Right lobe of liver (tissue), 4 donors: ENCODE measurements around the gene CPXM2.

Source experiments
- POLR2A ChIP-seq: fragments of 450-650 bp; IDR thresholded peaks from one replicate; pipeline ENCODE4 v1.6.1; 2017; ENCODE audit warnings: antibody characterized with exemption, mild to moderate bottlenecking
- TF ChIP-seq, protein P1 (sequence below), 4 donors: fragments of 200-600 bp in 3 of 4; fragments of 450-650 bp in 1 of 4; IDR thresholded peaks; one replicate each; pipeline versions ENCODE4 v1.5.1 to v1.8.0; 2016 to 2022; ENCODE audit warnings: antibody characterized with exemption in 4 of 4, mild to moderate bottlenecking in 2 of 4
- donor health status: DM: no; HTN: no; CAD: no.
- donor health status: DM: no; HTN: no; CAD: no.
- donor health status: DM: no; HTN: yes; CAD: no.

DNA sequence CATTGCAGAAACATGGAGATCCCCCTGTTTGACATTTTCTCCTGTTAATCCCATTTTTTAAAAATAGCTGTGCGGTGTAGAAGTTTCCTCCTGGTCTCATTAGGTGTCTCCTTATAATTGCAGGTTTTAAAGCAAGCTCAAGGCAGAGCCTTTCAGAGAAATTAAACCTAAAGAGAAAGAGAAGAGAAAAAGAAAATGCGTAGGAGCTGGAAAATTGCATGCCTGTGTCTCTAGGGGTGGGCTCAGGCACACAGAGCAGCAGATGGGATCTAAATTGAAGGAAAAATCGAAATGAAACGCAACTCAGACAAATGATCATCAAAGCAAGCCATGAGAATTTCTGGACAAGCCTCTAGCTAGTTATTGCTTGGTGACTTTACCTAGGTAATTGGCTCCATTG lies 185.4 kb downstream of the CPXM2 start:
- TF ChIP-seq, protein P1, sequence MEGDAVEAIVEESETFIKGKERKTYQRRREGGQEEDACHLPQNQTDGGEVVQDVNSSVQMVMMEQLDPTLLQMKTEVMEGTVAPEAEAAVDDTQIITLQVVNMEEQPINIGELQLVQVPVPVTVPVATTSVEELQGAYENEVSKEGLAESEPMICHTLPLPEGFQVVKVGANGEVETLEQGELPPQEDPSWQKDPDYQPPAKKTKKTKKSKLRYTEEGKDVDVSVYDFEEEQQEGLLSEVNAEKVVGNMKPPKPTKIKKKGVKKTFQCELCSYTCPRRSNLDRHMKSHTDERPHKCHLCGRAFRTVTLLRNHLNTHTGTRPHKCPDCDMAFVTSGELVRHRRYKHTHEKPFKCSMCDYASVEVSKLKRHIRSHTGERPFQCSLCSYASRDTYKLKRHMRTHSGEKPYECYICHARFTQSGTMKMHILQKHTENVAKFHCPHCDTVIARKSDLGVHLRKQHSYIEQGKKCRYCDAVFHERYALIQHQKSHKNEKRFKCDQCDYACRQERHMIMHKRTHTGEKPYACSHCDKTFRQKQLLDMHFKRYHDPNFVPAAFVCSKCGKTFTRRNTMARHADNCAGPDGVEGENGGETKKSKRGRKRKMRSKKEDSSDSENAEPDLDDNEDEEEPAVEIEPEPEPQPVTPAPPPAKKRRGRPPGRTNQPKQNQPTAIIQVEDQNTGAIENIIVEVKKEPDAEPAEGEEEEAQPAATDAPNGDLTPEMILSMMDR (IDR thresholded peaks at IDR 0.05) = no peak
- TF ChIP-seq POLR2A = no peak
